Stimulated activated CD4-positive, alpha-beta T cell treated with anti-CD3 and anti-CD28 coated beads, Interleukin-2, amount 100 ng/mL, for 48 hours (primary cell): ENCODE data around the gene ABCG1.

Experiments
- DNase-seq, 2 donors: peaks; one replicate each; pipeline ENCODE4 v3.0.0-alpha.2; 2020

The ABCG1 gene

GRCh38 chr21:42193131-42193671, 25.7 kb upstream of the ABCG1 start:
- DNase-seq: peak; percentile 40 to 42

- no peak for DNase-seq
Observed at GRCh38 chr21:42193721-42194120, 25.2 kb upstream of the ABCG1 start.

- DNase-seq: no peak
Observed at GRCh38 chr21:42194863-42195262, 24.1 kb upstream of the ABCG1 start.

DNA sequence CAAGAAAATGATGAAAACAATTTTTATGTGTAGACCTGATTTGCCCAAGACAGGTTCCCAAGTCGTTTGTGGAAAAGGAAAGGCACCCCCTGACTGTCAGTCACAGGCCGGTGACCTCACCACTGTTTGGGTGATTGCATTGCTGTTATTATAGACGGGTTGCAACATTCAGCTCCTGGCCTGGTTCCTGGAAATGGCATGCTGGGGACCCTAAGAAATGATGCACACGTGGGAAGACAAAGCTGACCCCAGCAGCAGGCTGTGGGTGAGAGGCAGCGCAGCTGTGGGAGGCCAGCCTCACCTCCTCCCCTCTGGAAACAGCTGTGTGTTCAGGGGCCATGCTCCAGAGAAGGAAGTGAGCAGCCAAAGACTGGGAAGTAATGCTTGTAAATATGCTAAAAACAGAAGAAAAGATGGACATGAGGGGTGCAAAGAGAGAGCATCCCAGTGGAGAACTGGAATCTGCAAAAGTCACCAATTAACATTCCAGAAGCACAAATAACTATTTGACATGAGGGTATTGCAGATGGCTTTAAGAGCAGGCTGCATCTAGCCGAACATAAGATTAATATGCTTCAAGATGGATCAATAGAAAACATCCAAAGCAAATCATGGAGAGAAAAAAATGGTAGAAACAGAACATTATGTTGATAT, 23.4 kb upstream of the ABCG1 start:
- no peak for DNase-seq

DNA sequence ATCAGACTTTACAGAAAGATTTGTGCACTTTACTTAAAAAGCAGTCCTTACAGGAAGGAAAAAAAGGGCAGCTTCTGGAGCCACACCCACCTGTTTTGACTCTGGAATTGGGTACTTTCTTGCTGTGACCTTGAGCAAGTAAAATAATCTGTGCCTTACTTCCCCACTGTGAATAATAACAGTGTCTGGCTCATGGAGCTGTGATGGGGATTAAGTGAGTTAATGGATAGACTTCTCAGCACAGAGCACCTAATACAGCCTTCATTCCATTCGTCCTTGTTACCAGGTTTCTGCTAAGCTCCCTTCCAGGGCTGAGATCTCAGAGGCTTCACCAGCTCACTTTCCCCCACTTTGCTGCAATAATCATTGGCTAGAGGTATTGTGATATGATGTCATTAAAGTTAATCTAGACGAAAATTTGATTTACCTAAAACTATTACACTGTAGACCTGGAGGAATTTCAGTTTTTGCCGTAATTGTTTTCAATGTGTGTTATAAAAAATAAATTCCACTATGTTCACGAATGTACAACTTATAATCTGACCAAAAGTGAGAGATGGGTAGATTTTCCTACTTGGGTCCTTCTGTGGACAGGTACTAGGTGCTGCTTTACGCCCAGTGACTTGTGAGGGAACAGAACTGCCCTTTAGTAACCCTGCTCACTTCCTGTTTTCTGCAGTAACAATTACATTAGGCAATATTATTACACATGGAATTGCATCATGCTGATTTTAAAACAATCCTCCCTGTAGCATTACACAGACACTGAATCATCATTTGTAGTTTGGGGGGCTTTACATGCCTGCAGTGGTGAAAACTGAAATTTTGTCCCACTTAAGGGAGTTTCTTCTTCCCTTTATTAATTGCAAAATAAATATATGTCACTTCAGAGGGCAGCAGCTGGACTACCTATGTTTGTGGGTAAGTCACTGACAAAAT, 19.7 kb upstream of the ABCG1 start:
- no peak for DNase-seq

GRCh38 chr21:42199868-42200463, 19.0 kb upstream of the ABCG1 start:
- DNase-seq: no peak

DNA sequence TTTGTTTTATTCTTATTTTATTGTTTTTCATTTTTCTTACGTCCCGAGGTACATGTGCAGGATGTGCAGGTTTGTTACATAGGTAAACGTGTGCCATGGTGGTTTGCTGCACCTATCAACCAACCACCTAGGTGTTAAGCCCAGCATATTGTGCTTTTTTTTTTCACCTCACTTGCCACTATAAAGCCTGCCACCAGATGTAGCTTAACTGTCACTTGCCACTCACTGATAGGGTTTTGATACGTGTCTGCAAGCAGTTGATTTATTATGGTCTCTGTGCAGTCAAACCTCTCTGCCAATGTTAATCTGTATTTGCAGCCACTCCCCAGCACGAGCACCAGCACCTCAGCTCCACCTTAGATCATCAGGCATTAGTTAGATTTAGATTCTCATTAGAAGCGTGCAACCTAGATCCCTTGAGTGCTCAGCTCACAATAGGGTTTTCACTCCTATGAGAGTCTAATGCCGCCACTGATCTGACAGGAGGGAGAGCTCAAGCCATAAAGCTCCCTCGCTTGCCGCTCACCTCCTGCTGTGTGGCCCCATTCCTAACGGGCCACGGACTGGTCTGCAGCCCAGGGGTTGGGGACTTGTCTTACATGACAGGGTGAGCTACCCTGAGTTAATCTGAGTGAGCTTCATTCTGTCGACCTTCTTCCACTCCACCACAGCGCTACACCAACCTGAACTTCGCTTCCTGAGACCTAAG, 17.9 kb upstream of the ABCG1 start:
- DNase-seq: no peak

GRCh38 chr21:42201615-42202161, 17.3 kb upstream of the ABCG1 start:
- no peak for DNase-seq

- DNase-seq: no peak
Observed at GRCh38 chr21:42202321-42202720, 16.6 kb upstream of the ABCG1 start.

GRCh38 chr21:42203321-42203720, 15.6 kb upstream of the ABCG1 start:
- DNase-seq: no peak

- no peak for DNase-seq
Observed at GRCh38 chr21:42203936-42204335, 15.0 kb upstream of the ABCG1 start.

- DNase-seq: no peak
Observed at GRCh38 chr21:42207426-42207825, 11.5 kb upstream of the ABCG1 start.

GRCh38 chr21:42208036-42208435, 10.9 kb upstream of the ABCG1 start:
- DNase-seq: no peak

DNA sequence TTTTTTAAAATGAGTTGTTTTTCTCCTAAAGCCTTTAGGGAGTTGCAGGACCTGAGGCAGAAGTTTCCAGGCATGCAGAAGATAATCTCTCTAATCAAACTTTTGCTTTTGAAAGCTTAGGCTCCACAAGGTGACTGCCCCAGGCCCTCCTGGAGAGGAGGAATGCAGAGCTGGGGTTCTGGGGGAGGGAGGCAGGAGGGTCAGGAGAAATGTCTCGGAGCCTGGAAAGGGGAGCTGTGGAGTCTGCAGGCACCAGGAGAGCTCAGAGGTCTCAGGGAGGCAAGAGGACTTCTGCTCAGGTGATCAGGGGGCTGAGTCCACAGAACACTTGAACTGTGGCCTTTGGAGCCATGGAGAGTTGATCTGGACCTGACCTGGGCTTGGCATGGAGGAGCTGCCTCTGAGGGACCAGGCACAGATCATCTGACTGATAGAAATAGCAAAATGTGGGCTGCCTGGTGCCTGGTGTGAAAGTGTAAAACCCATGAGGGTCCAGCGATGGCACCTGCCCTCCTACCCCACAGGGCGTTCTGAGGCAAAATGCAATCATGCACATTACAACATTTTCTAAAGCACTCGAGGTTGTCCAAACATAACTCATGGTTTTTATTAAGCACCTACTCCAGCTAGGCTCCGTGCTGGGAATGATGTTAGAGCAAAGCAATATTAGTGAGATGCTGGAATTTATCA, 10.0 kb upstream of the ABCG1 start:
- DNase-seq: no peak

GRCh38 chr21:42209801-42210479, 9.0 kb upstream of the ABCG1 start:
- no peak for DNase-seq

DNA sequence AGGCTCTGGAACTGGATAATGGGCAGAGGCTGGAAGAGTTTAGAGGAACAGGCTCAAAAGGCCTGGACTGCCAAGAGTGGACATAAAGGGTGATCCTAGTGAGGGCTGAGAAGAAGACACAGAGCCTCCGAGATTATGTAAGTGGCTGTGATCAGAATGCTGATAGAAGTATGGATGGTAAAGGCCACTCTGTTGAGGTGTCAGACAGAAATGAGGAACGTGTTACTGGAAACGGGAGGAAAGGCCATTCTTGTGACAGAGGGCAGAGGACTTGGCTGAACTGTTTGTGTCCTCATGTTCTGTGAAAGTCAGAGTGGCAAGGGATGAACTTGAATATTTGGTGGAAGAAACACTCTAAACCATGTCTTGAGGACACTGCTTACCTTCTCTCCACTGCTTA, 6.7 kb upstream of the ABCG1 start:
- DNase-seq: no peak

- no peak for DNase-seq
Observed at GRCh38 chr21:42213082-42213774, 5.7 kb upstream of the ABCG1 start.

- DNase-seq: no peak
Observed at GRCh38 chr21:42214081-42214750, 4.7 kb upstream of the ABCG1 start.

DNA sequence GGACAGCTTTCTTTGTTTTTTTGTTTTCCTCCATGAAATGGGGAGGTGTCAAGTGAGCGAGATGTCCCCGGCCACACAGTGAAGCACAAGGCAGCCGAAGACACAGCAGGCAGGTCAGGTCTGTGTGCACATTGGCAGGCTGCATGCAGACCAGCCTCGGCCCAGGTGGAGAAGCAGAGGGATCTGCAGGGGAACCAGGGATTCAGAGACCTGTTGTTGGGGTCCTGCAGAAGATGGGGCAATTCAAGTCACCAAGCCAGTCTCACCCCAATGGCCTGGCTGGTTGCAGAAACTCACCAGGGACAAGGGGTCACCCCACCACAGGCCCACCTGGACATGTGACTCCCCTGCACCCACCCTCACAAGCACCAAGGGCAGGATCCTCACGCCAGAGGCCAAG, 4.0 kb upstream of the ABCG1 start:
- no peak for DNase-seq
